Inflammatory macrophage treated with lipopolysaccharide for 4 hours (primary cell): ENCODE data around the gene CTXN1.
"Not testable (repeated sequence)": the region's sequence is repeated elsewhere in the genome, so short reads cannot be mapped to it uniquely, and the experiment has no call there.

Experiments used
- DNase-seq: peaks from one replicate; pipeline ENCODE4 v3.0.0-alpha.2; 2020

CTXN1 gene

DNA sequence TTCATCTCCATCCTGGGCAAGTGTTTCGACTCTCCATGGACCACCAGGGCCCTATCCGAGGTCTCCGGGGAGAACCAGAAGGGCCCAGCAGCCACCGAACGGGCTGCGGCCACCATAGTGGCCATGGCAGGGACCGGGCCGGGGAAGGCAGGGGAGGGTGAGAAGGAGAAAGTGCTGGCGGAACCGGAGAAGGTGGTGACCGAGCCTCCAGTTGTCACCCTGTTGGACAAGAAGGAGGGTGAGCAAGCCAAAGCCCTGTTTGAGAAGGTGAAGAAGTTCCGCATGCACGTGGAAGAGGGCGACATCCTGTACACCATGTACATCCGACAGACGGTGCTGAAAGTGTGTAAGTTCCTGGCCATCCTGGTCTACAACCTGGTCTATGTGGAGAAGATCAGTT is 27.0 kb downstream of the CTXN1 start:
- DNase-seq: no peak

DNA sequence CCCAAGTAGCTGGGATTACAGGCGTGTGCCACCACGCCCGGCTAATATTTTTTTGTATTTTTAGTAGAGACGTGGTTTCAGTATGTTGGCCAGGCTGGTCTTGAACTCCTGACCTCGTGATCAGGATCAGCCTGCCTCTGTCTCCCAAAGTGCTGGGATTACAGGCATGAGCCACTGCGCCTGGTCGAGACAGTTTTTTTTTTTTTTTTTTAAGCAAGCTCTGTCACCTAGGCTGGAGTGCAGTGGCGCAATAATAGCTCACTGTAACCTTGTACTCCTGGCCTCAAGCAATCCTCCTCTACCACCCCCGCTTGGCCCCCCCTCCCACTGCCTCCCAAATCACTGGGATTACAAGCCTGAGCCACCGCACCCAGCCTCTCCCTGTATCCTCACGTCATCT is 28.6 kb downstream of the CTXN1 start:
- DNase-seq: no peak

DNA sequence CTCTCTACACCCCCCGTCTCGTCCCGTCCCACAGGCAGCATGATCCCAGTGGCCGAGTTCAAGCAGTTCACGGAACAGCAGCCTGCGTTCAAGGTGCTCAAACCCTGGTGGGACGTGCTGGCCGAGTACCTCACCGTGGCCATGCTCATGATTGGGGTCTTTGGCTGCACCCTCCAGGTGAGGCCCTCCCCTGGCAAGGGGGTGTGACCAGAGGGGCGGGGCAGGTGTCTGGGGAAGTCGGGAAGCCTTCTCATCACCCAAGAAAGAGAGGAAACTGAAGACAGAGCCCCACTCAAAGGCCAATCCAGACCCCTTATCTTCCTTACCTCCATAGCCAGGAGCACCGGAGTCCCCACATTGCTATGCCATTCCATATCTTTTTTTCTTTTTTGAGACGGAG is 30.4 kb downstream of the CTXN1 start:
- no peak for DNase-seq

DNA sequence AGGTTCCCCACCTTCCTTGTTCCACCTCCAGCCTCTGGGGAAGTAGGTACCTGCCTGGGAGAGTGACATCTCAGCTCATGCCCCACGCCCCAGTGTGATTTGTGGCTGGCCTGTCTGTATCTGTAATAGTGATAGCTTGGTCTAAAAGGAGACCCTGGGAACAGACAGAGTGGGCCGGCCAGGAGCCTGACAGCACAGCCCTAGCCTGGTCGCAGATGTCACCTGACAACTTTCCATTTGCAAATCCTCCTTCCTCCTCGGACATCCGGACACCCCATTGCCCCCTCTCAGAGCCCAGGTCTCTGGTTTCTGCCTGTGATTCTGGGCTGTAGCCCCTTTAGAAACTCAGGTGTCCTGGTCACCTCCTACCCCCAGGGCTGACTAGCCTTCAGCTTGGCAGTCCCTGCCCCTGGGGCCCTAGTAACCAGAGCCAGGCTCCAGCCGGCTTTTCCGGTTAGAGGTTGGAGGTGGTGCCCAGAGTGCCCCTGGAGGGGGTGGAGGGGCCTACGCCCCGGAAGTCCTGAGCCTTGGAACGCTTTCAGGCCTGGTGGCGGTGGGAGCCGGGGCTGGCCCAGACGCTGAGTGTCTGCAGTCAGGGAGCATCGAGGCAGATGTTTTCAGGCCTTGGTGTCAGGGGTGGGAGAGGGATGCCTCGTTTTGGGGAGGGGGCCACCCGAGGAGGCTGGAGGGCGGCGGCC is 31.2 kb downstream of the CTXN1 start:
- no peak for DNase-seq

DNA sequence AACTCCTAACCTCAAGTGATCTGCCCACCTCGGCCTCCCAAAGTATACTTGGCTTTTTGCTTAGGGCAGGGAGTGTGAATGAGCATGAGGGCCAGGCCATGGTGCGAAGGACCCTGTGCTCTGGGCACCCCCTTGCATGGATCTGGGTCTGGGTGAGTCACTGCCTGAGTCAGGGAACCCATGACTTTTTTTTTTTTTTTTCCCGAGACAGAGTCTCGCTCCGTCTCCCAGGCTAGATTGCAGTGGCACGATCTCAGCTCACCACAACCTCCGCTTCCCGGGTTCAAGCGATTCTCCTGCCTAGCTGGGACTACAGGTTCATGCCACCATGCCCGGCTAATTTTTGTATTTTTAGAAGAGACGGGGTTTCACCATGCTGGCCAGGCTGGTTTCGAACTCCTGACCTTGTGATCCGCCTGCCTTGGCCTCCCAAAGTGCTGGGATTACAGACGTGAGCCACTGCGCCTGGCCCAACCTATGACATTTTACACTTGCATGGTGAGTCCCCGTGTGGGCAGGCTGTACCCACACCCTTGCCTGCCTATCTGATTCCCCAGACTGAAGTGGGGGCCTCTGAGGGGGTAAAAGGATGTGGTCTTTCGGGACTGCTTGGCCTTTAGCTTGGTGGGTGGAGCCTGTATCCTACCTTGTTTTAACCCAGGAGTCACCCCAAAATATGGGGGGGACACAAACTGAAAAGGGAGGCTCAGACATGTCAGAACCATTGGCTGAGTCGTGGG is 32.4 kb downstream of the CTXN1 start:
- DNase-seq: not testable (repeated sequence)

DNA sequence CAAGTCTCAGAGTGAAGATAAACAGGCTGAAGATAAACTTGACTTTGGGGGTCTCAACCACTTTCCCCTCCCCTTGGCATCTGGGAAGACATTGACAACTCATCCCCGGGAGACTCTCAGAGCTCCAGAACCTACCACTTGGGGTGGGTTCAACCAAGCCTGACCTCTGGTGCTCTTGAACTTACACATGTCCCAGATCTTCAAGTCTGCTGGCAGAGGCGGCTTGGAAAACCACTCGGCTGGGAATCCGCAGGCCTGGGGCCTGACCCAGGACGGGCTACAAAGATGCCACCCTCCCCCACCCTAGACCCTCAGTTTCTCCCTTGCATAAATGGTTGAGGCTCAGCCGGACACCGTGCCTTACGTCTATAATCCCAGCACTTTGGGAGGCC is 37.1 kb downstream of the CTXN1 start:
- no peak for DNase-seq

DNA sequence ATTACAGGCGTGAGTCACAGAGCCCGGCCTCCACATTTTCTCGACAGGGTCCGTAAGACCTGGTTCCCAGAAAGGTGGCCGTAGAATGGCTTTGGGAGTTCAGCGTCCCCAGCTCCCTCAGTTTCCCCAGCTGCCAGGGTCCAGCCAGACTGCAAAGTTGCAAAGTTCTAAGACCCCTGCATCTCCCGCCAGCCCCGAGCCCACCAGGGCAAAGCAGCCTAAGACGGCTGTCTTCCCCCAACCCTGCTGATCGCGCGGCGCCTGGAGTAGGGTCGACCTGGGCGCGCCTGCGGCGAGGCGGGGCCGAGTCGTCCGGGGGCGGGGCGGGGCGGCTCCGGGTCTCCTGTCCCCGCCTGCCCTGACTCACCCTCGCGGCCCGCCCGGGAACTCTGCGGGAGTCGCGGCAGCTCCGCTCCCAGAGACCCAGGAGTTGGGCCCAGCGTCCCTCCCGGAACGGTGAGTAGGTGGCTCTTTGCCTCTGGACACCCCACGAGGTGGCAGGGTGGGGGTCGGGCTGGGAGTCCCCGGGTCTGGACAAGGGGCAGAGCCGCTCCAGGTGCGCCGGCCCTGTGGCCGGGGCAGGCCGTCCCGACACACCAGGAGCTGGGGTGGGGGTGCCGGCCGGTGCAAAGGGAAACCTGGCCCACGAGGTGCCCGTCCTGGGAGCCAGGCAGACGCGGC is 37.6 kb downstream of the CTXN1 start, which contains the start of gene LRRC8E:
LRRC8E (plus strand) TSS at position 366 of the 681 bp plus-strand sequence. CDS start 7,094 bp downstream, outside the sequence.
- peak; percentile 19 for DNase-seq

DNA sequence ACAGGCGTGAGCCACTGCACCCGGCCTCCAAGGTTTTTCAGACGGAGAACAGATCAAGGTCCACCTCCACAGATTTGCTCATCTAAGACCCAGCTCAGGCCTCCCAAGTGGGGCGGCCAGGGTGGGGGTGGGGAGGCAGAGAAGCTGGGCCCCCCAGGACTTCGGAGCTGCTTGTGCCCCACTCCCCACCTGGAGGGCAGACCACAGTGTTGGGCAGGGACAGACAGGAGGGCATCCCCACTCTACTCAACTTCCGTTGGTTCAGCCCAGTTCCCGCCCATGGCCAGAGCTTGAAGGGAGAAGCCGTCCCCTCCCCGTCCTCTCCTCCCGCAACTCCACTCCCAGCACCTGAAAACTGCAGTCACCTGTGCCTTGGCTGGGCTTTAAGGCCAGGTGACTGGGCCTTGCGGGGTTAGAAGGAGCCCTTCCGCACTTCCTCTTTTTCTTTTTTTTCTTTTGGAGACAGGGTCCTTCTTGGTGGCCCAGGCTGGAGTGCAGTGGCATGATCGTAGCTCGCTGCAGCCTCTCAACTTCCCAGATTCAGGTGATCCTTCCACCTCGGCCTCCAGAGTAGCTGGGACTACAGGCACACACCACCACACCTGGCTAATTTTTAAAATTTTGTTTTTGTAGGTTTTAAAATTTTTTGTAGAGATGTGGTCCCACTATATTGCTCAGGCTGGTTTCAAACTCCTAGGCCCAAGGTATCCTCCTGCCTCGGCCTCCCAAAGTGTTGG is 38.4 kb downstream of the CTXN1 start:
- no peak for DNase-seq

DNA sequence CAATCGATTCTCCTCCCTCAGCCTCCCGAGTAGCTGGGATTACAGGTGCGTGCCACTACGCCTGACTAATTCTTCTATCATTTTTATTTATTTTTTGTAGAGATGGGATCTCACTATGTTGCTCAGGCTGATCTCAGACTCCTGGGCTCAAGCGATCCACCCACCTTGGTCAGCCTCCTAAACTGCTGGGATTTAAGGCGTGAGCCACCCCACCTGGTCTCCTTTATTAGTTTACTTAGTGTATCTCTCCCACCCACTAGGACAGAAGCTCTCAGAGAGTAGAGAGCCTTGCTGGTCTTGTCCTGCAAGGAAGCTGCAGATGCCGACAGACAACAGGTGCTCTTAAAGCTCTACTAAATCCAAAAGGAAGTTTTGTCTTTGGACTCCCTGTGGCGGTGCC is 40.1 kb downstream of the CTXN1 start:
- DNase-seq: no peak

DNA sequence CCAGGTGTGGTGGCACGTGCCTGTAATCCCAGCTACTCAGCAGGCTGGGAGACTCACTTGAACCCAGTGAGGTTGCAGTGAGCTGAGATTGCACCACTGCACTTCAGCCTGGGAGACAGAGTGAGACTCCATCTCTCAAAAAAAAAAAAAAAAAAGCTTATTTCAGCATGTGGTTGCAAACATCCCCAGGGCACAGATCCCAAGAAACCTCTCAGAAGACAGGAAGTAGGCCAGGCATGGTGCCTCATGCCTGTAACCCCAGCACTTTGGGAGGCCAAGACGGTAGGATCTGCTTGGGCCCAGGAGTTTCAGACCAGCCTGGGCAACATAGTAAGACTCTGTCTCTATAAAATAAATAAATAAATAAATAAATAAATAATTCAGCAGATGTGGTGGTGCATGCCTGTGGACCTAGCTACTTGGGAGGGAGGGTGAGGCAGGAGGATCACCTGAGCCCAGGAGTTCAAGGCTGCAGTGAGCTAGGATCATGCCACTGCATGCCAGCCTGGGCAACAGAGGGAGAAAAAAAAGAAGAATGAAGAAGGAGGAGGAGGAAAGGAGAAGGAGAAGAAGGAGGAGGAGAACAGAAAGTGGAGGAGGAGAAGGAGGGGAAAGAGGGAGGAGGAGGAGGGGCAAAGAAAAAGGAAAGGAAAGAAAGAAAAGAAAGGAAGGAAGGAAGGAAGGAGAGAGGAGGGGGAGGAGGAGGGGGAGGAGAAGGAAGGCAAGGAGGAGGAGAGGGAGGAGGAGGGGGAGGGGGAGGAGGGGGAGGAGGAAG is 42.0 kb downstream of the CTXN1 start:
- DNase-seq: no peak

DNA sequence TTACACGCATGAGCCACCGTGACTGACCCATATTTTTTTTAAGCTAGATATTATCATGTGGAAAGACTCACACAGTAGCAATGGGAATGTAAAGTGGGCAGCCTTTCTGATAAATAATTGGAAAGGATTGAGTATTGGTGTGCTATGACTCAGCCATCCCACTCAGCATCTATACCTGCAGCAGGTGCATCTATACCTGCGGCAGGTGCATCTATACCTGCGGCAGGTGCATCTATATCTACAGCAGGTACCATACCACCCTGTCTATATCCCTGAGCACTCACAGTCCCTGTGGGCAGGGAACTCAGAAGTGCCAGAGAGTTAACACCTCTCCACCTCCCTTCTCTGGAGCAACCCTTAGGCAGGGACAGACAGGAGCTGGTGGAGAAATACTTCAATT is 42.8 kb downstream of the CTXN1 start:
- DNase-seq: no peak

DNA sequence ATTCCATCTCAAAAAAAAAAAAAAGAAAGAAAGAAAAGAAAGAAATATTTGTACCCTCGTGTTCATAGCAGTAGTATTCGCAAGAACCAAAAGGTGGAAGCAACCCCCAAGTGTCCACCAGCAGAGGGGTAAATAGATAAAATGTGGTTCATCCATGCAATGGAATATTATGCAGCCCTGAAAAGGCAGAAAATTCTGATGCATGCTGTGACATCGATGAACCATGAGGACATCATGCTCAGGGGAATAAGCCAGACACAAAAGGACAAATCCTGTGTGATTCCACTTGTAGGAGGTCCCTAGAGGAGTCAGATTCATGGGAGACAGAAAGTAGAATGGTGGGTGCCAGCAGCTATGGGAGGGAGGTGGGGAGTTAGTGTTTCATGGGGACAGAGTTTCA is 44.0 kb downstream of the CTXN1 start:
- DNase-seq: no peak

DNA sequence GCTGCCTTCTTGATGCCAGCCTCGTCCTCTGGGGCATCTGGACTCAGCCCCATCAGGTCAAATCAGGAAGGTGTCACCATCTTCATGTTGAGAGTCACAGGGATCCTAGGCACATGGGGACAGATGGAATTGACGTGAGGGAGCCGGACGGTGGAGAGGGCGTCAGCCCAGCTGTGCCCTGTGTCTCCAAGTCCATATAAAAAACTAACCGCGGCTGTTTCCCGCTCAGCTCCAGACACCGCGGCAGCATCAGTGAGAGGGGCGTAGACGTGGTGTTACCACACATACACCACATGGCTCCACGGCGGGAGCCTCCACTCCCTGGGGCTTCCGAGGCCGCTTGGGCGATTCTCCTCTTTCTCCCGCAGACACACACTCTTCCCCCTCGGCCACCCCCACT is 46.1 kb downstream of the CTXN1 start:
- no peak for DNase-seq

DNA sequence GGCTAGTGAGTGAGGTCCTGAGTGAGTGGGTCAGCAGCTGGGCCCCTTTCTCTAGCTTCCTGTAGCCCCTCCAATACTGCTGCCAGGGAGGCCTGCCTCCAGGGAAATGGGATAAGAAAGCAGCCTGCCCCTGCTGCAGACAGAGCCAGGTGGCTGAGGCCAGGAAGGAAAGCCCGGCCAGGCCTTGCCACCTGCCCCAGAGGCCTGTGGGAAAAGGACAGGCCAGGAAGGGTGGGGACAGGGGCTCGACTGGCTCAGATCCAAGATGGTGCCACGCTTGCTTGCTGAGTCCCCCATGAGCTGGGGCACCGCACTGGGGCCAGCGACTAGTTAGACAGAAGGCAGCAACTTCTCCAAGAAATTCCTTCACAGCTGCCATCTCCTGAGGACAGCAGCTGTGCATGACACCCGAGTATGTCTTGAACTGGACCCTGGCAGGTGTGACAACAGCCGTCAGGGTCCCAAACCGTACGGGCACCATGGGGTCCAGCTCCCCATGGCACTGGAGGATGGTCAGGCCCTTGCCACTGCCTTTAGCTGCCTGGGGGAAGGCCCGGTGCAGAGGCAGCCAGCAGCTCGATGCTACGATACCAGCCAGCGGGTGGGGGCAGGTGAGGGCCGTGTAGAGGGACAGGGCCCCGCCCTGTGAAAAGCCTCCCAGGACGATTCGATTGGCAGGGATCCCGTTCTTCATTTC is 46.7 kb downstream of the CTXN1 start:
- no peak for DNase-seq

DNA sequence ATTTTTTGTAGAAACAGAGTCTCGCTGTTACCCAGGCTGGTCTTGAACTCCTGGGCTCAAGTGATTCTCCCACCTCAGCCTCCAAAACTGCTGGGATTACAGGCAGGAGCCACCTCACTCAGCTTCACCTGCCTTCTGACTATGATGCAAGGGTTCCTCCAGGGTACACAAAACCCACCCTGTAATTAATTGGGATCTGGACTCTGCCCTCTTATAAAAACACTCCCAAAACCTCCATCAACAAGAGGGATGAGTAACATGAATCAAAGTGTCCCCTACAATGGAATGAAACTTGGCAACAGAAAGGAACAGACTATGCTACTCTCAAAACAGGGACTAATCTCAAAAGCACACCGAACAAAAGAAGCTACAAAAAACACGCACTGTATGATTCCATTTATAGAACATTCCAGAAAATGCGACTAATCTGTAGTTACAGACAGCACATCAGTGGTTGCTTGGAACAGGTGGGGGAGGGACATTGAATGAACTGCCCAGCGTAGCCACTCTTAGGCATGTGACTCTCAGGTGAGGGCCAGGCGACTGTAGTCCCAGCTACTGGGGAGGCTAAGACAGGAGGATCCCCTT is 48.6 kb downstream of the CTXN1 start:
- no peak for DNase-seq

DNA sequence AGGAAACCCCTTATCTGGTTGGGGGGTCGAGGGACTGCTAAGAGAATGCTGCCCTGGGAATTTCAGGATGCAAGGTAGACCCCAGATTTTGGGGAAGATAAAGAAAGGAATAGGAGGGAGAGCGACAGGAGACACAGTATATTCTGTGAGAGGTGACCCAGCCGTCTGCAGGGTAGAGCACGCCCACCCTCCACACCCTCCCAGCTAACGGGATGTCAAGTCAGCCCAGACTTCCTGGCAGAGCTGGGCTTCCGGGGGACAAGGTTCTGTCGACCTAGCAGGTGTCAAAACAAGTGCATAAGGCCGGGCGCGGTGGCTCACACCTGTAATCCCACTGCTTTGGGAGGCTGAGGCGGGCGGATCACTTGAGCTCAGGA is 51.0 kb downstream of the CTXN1 start:
- DNase-seq: no peak
